Cardiac fibroblast (primary cell): Measurements from ENCODE around the gene PDE4B.

Experiments
- DNase-seq, 2 donors: peaks; one replicate each; pipeline versions ENCODE4 v3.0.0 to v3.0.0-alpha.2; 2010; ENCODE audit warnings: low read depth in 2 of 2
- H3K4me3 ChIP-seq, 2 donors: replicated peaks in 1 of 2; 1 replicate in 1 of 2; 2 replicates in 1 of 2; pipeline ENCODE4 v1.5.1; 2011; ENCODE audit warnings: low read depth in 2 of 2, low read length in 2 of 2, mild to moderate bottlenecking in 2 of 2, moderate library complexity in 1 of 2
- TF ChIP-seq, protein P1 (sequence below): IDR thresholded peaks from one replicate; pipeline ENCODE4 v1.5.1; 2011; ENCODE audit warnings: low read depth, mild to moderate bottlenecking, low read length, inconsistent platforms

Gene PDE4B

DNA sequence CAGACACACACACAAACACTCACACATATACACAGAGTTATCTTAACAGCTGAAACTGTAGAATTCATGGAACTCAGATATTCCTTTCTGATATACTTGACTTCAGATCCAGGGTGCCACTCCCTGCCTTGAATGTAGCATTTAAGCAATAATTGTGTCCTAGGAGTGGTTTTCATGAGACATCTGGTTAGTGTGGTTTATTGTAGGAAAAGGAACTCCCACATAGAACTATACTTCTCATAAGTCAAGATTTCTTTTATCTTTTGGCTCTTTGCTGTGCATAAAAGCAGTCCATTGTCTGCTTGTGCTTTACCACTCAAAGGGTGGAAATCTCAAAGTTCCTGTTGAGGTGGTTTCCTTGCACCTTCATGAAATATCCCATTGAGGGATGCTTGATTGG is 468.7 kb downstream of the PDE4B start:
- H3K4me3 ChIP-seq, result no peak overlapping the region
- TF ChIP-seq, protein P1, sequence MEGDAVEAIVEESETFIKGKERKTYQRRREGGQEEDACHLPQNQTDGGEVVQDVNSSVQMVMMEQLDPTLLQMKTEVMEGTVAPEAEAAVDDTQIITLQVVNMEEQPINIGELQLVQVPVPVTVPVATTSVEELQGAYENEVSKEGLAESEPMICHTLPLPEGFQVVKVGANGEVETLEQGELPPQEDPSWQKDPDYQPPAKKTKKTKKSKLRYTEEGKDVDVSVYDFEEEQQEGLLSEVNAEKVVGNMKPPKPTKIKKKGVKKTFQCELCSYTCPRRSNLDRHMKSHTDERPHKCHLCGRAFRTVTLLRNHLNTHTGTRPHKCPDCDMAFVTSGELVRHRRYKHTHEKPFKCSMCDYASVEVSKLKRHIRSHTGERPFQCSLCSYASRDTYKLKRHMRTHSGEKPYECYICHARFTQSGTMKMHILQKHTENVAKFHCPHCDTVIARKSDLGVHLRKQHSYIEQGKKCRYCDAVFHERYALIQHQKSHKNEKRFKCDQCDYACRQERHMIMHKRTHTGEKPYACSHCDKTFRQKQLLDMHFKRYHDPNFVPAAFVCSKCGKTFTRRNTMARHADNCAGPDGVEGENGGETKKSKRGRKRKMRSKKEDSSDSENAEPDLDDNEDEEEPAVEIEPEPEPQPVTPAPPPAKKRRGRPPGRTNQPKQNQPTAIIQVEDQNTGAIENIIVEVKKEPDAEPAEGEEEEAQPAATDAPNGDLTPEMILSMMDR, result no peak
- peak in 1 of 2 donors; percentile 46 for DNase-seq

DNA sequence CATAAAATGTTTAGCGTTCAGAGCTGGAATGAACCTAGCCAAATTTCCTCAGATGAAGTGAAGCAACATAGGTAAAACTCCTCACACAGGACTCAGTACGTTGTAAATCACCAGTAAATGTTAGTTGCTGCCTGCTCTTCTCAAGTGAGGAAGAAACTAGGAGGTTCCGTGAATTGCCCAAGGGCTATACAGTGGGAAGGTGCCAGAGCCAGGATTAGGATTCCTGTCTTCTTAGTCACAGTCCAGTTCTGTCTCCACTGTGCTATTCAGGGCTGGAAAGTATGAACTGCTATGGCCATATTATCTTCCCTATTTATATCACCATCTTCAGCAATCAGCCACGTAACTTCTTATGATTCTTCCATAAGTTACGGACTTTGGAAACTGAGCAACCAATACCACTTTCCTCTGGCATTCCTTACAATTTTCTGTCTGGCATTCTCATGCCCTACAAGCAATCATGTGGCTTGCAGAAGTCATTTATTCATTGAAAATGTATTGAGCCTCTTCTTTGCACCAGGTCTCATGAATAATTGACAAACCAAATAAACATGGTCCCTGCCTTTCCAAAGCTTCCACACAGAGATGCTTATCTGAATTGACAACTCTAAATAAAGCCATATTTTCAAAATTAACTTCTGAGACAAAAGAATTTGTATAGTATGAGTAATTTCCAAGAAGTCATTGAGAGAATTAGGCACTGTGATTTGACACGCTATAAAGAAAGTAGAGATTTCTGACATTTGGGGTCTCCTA is 469.7 kb downstream of the PDE4B start:
- H3K4me3 ChIP-seq, result no peak overlapping the region
- peak; percentile 81 to 86 for DNase-seq
- TF ChIP-seq, protein P1, result no peak

DNA sequence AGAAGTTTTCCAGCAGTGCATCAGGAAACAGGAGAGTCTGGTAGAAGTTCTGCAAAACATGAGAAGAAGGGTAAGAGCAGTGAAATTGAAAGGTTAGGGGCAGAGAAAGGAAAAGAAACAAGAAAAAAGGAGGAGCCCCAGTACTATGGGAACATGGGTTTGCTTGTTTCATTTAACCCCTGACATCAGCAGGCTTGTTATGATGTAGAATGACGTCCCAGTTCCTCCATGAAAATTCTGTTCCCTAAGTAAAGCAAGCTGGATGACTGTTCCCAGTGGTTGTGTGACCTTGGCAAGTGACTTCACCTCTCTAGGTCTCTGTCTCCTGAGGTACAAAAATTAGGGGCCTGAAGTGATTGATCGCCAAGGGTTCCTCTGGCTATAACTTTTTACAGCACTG is 472.6 kb downstream of the PDE4B start:
- TF ChIP-seq, protein P1, result no peak
- no peak for DNase-seq
- H3K4me3 ChIP-seq, result no peak overlapping the region

DNA sequence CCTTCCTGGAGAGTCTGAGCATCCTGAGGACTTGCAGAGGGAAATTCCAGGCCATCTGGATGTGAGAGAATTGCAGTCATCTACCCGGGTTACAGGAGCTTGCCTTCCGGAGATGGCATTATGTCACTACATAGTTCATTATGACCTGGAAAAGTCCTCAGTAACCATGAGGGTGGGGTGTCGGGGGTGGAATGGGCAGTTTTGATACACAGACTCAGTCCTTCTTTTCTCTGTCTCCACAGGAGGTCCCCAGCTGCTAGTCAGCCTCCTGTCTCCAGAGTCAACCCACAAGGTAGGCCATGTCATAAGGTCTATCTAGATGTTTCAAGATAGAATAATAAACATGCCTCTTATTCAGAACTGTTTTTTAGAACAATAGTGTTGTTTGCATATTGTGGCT is 473.1 kb downstream of the PDE4B start:
- DNase-seq, result peak in 1 of 2 donors; percentile 44
- TF ChIP-seq, protein P1, result no peak
- H3K4me3 ChIP-seq, result no peak overlapping the region

DNA sequence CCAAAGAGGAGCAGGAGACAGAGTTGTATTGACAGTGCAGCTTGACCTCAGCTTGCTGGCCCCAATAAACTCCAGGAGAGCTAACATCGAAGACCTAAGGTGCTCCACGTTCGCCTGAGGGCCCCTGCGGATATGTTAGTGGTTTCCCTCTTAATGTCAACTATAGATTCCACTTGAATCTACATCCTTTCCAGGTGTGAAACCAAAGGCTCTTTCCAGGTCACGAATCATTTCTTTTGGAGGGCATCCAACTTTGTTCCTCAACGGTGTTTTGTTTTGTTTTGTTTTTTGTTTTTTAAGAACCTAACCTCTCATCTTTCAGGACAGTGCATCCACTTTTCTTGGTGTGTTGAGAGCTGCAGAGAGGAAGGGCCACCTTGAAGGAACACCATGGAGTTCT is 473.7 kb downstream of the PDE4B start:
- no peak overlapping the region for H3K4me3 ChIP-seq
- no peak for DNase-seq
- TF ChIP-seq, protein P1, result no peak

DNA sequence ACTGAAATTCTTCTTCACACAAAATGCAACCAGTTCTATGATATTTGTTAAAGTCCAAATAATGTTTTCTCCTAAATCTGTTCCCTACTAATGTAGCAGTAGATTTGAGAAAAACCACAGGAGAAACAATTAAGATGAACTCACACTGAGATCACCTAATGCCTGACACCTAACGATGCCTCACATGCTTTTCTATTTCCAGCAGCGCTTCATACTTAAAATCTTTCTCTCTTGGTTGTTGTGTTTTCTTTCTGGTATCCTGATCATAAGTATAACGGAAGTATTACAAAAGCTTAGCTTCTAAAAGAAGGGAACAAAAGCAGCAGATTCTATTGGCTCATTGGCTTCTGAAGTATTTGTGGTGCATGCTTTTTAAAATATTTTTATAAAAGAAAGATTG is 474.1 kb downstream of the PDE4B start:
- TF ChIP-seq, protein P1, result no peak
- H3K4me3 ChIP-seq, result no peak overlapping the region
- peak in 1 of 2 donors; percentile 44 for DNase-seq
